Stomach smooth muscle (tissue), 2 donors: ENCODE results near the gene TAS2R40.
A peak's percentile ranks its signal among the peaks of the same experiment; 100 is the strongest.

Source experiments
- H3K27ac ChIP-seq: one replicate; pipeline ENCODE4 v1.7.0; 2013; ENCODE audit warnings: mild to moderate bottlenecking, low read length, inconsistent platforms
- H3K27me3 ChIP-seq, 2 donors: one replicate each; pipeline ENCODE4 v1.7.0; 2013; ENCODE audit warnings: low read length in 2 of 2; ENCODE audit not compliant: insufficient read depth in 2 of 2, control insufficient read depth in 1 of 2
- H3K36me3 ChIP-seq, 2 donors: one replicate each; pipeline ENCODE4 v1.7.0; 2013; ENCODE audit warnings: low read length in 2 of 2; ENCODE audit not compliant: control insufficient read depth in 2 of 2, insufficient read depth in 2 of 2
- H3K4me1 ChIP-seq: one replicate; pipeline ENCODE4 v1.7.0; 2013; ENCODE audit warnings: low read length; ENCODE audit not compliant: control insufficient read depth, insufficient read depth
- H3K4me3 ChIP-seq, 2 donors: one replicate each; pipeline ENCODE4 v1.7.0; 2013; ENCODE audit warnings: low read length in 2 of 2
- H3K9ac ChIP-seq, 2 donors: one replicate each; pipeline ENCODE4 v1.7.0; 2013; ENCODE audit warnings: low read length in 2 of 2, mild to moderate bottlenecking in 1 of 2
- H3K9me3 ChIP-seq, 2 donors: one replicate each; pipeline ENCODE4 v1.7.0; 2013; ENCODE audit warnings: low read length in 2 of 2; ENCODE audit not compliant: control insufficient read depth in 2 of 2
- donor health status: healthy.
- donor health status: Pancreatic carcinoma.

Gene TAS2R40

GRCh38 chr7:143250199-143250598, 28.4 kb downstream of the TAS2R40 start:
- Histone ChIP-seq H3K4me1 (no peaks in the 10 kb centered on the region), H3K36me3 (no peaks in the 10 kb centered on the region)

GRCh38 chr7:143250822-143251221, 29.0 kb downstream of the TAS2R40 start:
- no peak overlapping the region for H3K27ac ChIP-seq
- H3K9me3 ChIP-seq: peaks cover 0 to 5% of the 10 kb centered on the region in 2 donors
- no peaks in the 10 kb centered on the region for H3K4me1 ChIP-seq
- H3K4me3 ChIP-seq: no peak overlapping the region
- no peaks in the 10 kb centered on the region for H3K27me3 ChIP-seq
- no peak overlapping the region for H3K9ac ChIP-seq
- no peaks in the 10 kb centered on the region for H3K36me3 ChIP-seq

More at GRCh38 chr7:143250199-143250598, 28.4 kb downstream of the TAS2R40 start:
- Histone ChIP-seq H3K27me3 (no peaks in the 10 kb centered on the region), H3K9ac (no peak overlapping the region), H3K9me3 (peaks cover 0 to 5% of the 10 kb centered on the region in 2 donors), H3K27ac (no peak overlapping the region), H3K4me3 (no peak overlapping the region)

GRCh38 chr7:143252006-143252405, 30.2 kb downstream of the TAS2R40 start:
- Histone ChIP-seq H3K4me3 (no peak overlapping the region), H3K27ac (no peak overlapping the region), H3K36me3 (no peaks in the 10 kb centered on the region), H3K27me3 (no peaks in the 10 kb centered on the region), H3K4me1 (no peaks in the 10 kb centered on the region), H3K9me3 (peaks cover 0 to 5% of the 10 kb centered on the region in 2 donors), H3K9ac (no peak overlapping the region)

- Histone ChIP-seq H3K9me3 (peaks cover 0 to 5% of the 10 kb centered on the region in 2 donors), H3K4me3 (no peak overlapping the region), H3K4me1 (no peaks in the 10 kb centered on the region), H3K9ac (no peak overlapping the region), H3K36me3 (no peaks in the 10 kb centered on the region), H3K27ac (no peak overlapping the region), H3K27me3 (no peaks in the 10 kb centered on the region)
These were observed 33.7 kb downstream of the TAS2R40 start for GRCh38 chr7:143255564-143255963.

GRCh38 chr7:143256325-143256724, 34.5 kb downstream of the TAS2R40 start:
- Histone ChIP-seq H3K9me3 (peaks cover 0 to 5% of the 10 kb centered on the region in 2 donors), H3K27ac (no peak overlapping the region), H3K4me3 (no peak overlapping the region)

GRCh38 chr7:143256932-143257331, 35.1 kb downstream of the TAS2R40 start:
- H3K27me3 ChIP-seq: no peaks in the 10 kb centered on the region
- H3K27ac ChIP-seq: no peak overlapping the region
- H3K4me1 ChIP-seq: no peaks in the 10 kb centered on the region
- H3K9me3 ChIP-seq: peaks cover 0 to 5% of the 10 kb centered on the region in 2 donors
- no peaks in the 10 kb centered on the region for H3K36me3 ChIP-seq
- H3K9ac ChIP-seq: no peak overlapping the region
- H3K4me3 ChIP-seq: no peak overlapping the region

More at GRCh38 chr7:143256325-143256724, 34.5 kb downstream of the TAS2R40 start:
- no peak overlapping the region for H3K9ac ChIP-seq
- H3K27me3 ChIP-seq: no peaks in the 10 kb centered on the region
- H3K36me3 ChIP-seq: no peaks in the 10 kb centered on the region
- no peaks in the 10 kb centered on the region for H3K4me1 ChIP-seq

GRCh38 chr7:143257501-143257900, 35.7 kb downstream of the TAS2R40 start:
- no peaks in the 10 kb centered on the region for H3K27me3 ChIP-seq
- no peak overlapping the region for H3K4me3 ChIP-seq
- no peaks in the 10 kb centered on the region for H3K4me1 ChIP-seq
- peaks cover 0 to 5% of the 10 kb centered on the region in 2 donors for H3K9me3 ChIP-seq
- no peak overlapping the region for H3K27ac ChIP-seq
- H3K9ac ChIP-seq: no peak overlapping the region
- H3K36me3 ChIP-seq: no peaks in the 10 kb centered on the region

GRCh38 chr7:143258831-143259230, 37.0 kb downstream of the TAS2R40 start:
- Histone ChIP-seq H3K27ac (no peak overlapping the region), H3K9ac (peak overlapping the region in 1 of 2 donors; percentile 6), H3K9me3 (peaks cover 0 to 2% of the 10 kb centered on the region in 2 donors)

GRCh38 chr7:143259765-143260164, 37.9 kb downstream of the TAS2R40 start:
- H3K36me3 ChIP-seq: no peaks in the 10 kb centered on the region
- H3K9me3 ChIP-seq: no peaks in the 10 kb centered on the region
- no peak overlapping the region for H3K4me3 ChIP-seq
- no peak overlapping the region for H3K27ac ChIP-seq
- H3K27me3 ChIP-seq: no peaks in the 10 kb centered on the region
- no peak overlapping the region for H3K9ac ChIP-seq
- H3K4me1 ChIP-seq: peaks cover 10% of the 10 kb centered on the region

More at GRCh38 chr7:143258831-143259230, 37.0 kb downstream of the TAS2R40 start:
- Histone ChIP-seq H3K27me3 (no peaks in the 10 kb centered on the region), H3K4me1 (peaks cover 3% of the 10 kb centered on the region), H3K36me3 (no peaks in the 10 kb centered on the region), H3K4me3 (no peak overlapping the region)

GRCh38 chr7:143261901-143262300, 40.1 kb downstream of the TAS2R40 start:
- Histone ChIP-seq H3K4me3 (no peak overlapping the region), H3K9me3 (no peaks in the 10 kb centered on the region), H3K36me3 (peaks cover under 1 to 4% of the 10 kb centered on the region in 2 donors), H3K27me3 (no peaks in the 10 kb centered on the region), H3K27ac (no peak overlapping the region), H3K4me1 (peaks cover 14% of the 10 kb centered on the region), H3K9ac (no peak overlapping the region)

- H3K9me3 ChIP-seq: no peaks in the 10 kb centered on the region
- peaks cover 14 to 16% of the 10 kb centered on the region in 2 donors for H3K36me3 ChIP-seq
- H3K27ac ChIP-seq: peak within 1 kb of the TSS; percentile 67
- no peaks in the 10 kb centered on the region for H3K27me3 ChIP-seq
- H3K4me3 ChIP-seq: peak within 1 kb of the TSS; percentile 94 to 95
- peak within 1 kb of the TSS; percentile 85 to 86 for H3K9ac ChIP-seq
- H3K4me1 ChIP-seq: peaks cover 14% of the 10 kb centered on the region
These were observed 41.7 kb downstream of the TAS2R40 start, which contains the start of gene GSTK1 for GRCh38 chr7:143263266-143264195. Gene GSTK1 (plus strand): TSS chr7:143263441. CDS start chr7:143263514, 73 bp downstream.
